Body of pancreas (tissue), 4 donors: ENCODE data around the gene OXGR1. TPM values are rescaled to one million over a fixed set of nuclear protein-coding genes. Genes with fewer than 3 reads are reported as not detected.

ENCODE experiments used
- ATAC-seq: fragments of 150-250 bp; one replicate; pipeline ENCODE4 v1.9.1; 2016
- DNase-seq, 4 donors: peaks; one replicate each; pipeline ENCODE4 v3.0.0-alpha.2; 2019
- H3K27ac ChIP-seq, 4 donors: fragments of 200-600 bp; sonication (generic); 1 replicate in 3 of 4; 2 replicates in 1 of 4; pipeline versions ENCODE4 v1.5.1 to v1.6.1; 2016 to 2019; ENCODE audit warnings: mild to moderate bottlenecking in 1 of 4, mixed read lengths in 1 of 4, moderate library complexity in 1 of 4
- H3K27me3 ChIP-seq, 2 donors: fragments of 200-600 bp; sonication (generic); one replicate each; pipeline ENCODE4 v1.6.0; 2016; ENCODE audit warnings: mild to moderate bottlenecking in 1 of 2
- H3K36me3 ChIP-seq, 2 donors: fragments of 200-600 bp; sonication (generic); replicated peaks in 1 of 2; 2 replicates each; pipeline ENCODE4 v1.5.1; 2016; ENCODE audit warnings: low read depth in 2 of 2; ENCODE audit not compliant: insufficient read depth in 1 of 2
- H3K4me1 ChIP-seq: fragments of 200-600 bp; sonication (generic); one replicate; pipeline ENCODE4 v1.6.0; 2016
- H3K4me3 ChIP-seq, 2 donors: fragments of 200-600 bp; sonication (generic); 1 replicate in 1 of 2; 2 replicates in 1 of 2; pipeline ENCODE4 v1.5.1; 2016 to 2019
- H3K9me3 ChIP-seq, 3 donors: fragments of 200-600 bp; sonication (generic); 1 replicate in 2 of 3; 2 replicates in 1 of 3; pipeline ENCODE4 v1.5.1; 2016
- CTCF ChIP-seq, 7 experiments: fragments of 450-650 bp in 4 of 7; fragments of 200-600 bp in 3 of 7; sonication (generic) in 3 of 7; IDR thresholded peaks; one replicate each; pipeline ENCODE4 v1.5.1; 2016 to 2019; ENCODE audit warnings: antibody characterized with exemption in 7 of 7
- POLR2A ChIP-seq, 3 donors: fragments of 450-650 bp; IDR thresholded peaks; one replicate each; pipeline ENCODE4 v1.6.1; 2016; ENCODE audit warnings: antibody characterized with exemption in 3 of 3, mild to moderate bottlenecking in 2 of 3
- WGBS, 2 donors: methylation state at CpG; one replicate each; pipeline ENCODE4 v1.1.5; 2017; 5-methylcytosine and 5-hydroxymethylcytosine counted together
- intact Hi-C: fragments of 100-400 bp; cut with DNase I; formaldehyde crosslinking; loops from one replicate; pipeline ENCODE4 v1.15.1; 2023
- small RNA-seq: library from RNA; depleted of rRNA; stranded (forward); fragments of <200 nt; gene quantifications from one replicate; pipeline ENCODE3, GENCODE V24; 2016
- total RNA-seq, 2 donors: library from RNA; depleted of rRNA; stranded (reverse); fragments of >200 nt; gene quantifications; one replicate each; pipeline ENCODE4 v1.1.0, GENCODE V29; 2016

Gene OXGR1
- total RNA-seq, 2 donors from 2014 or later: 0.52 TPM; not detected in 1

GRCh38 chr13:96946709-96947311, 47.5 kb downstream of the OXGR1 start:
- H3K27ac ChIP-seq: no peak overlapping the region
- H3K4me3 ChIP-seq: no peak overlapping the region
- TF ChIP-seq CTCF (IDR thresholded peaks at IDR 0.05): no peak
- no peak for TF ChIP-seq POLR2A (IDR thresholded peaks at IDR 0.05)
- H3K36me3 ChIP-seq: no peaks in the 10 kb centered on the region
- H3K4me1 ChIP-seq: no peaks in the 10 kb centered on the region
- ATAC-seq (no peak), DNase-seq (no peak)
- WGBS, 2 donors: 85 to 90% methylated on average over 10 of the region's 10 CpGs
- H3K27me3 ChIP-seq: no peaks in the 10 kb centered on the region
- H3K9me3 ChIP-seq: no peaks in the 10 kb centered on the region
- intact Hi-C loops: no loop called here

GRCh38 chr13:96940961-96941360, 53.3 kb downstream of the OXGR1 start:
- Histone ChIP-seq H3K27ac (no peak overlapping the region), H3K4me1 (no peaks in the 10 kb centered on the region), H3K9me3 (no peaks in the 10 kb centered on the region), H3K36me3 (no peaks in the 10 kb centered on the region), H3K27me3 (no peaks in the 10 kb centered on the region), H3K4me3 (no peak overlapping the region)
- intact Hi-C loops: no loop called here
- ATAC-seq: no peak
- no peak for DNase-seq
- TF ChIP-seq POLR2A (IDR thresholded peaks at IDR 0.05) (no peak), CTCF (IDR thresholded peaks at IDR 0.05) (no peak)
- WGBS, 2 donors: 81 to 85% methylated on average over 1 of the region's 1 CpG

- WGBS, 2 donors: 77 to 84% methylated on average over 3 of the region's 3 CpGs
- intact Hi-C loops: no loop called here
- Histone ChIP-seq H3K4me1 (no peaks in the 10 kb centered on the region), H3K9me3 (no peaks in the 10 kb centered on the region), H3K27me3 (peaks cover 0 to 6% of the 10 kb centered on the region in 2 donors), H3K4me3 (no peak overlapping the region), H3K36me3 (no peaks in the 10 kb centered on the region), H3K27ac (no peak overlapping the region)
- TF ChIP-seq CTCF (IDR thresholded peaks at IDR 0.05): no peak
- TF ChIP-seq POLR2A (IDR thresholded peaks at IDR 0.05): no peak
- no peak for DNase-seq
- no peak for ATAC-seq
Observed at GRCh38 chr13:96935901-96936300, 58.4 kb downstream of the OXGR1 start.

Small RNA genes within 50 kb of the gene (small RNA-seq; reads per million reads assigned to genes)
- not detected for gene RN7SKP7

Other genes starting within 250 kb of the OXGR1 start
- 10 to 100 TPM; 47.5 to 50.8 TPM for gene MBNL2, start 227.9 kb upstream of the OXGR1 start, total RNA-seq